Measurements from ENCODE around the gene ALG12.

ALG12 gene

DNA sequence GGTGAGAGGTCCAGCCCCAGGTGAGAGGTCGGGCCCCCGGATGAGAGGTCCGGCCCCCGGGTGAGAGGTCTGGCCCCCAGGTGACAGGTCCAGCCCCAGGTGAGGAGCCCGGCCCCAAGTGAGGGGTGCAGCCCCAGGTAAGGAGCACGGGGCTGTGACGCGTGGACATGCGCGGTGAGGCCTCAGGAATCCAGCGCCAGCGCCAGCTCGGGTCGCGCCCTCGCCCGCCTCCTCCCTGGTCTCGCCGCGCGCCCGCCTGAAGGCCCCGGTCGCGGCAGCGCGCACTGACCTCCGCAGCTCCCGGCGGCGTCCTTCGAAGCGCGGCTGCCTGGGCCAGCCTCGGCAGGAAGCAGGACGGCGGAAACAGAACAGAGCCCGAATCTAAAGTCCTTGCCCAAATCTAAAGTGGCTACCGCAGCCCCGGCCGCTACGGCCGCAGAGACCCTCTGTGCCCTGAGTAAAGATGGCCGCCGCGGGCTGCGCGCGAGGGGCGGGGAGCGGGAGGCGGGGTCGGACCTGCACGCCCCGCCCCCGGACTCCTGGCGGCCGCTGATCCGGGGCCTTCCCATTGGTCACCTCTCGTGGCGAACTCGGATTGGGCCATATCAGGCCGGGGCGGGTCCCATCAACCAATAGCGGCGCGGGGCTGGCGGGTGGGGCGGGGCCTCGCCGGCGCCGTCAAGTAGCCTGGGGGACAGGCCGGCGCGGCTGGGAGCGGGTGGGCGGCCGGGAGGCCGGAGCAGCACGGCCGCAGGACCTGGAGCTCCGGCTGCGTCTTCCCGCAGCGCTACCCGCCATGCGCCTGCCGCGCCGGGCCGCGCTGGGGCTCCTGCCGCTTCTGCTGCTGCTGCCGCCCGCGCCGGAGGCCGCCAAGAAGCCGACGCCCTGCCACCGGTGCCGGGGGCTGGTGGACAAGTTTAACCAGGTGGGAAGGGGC, at the start of gene ALG12, which contains the start of gene CRELD2:
Gene ALG12 (minus strand): TSS at position 465 of the 937 bp plus-strand sequence. CDS start 4,673 bp downstream, outside the sequence.
Gene CRELD2 (plus strand): TSS at position 661 of the 937 bp plus-strand sequence. CDS start 136 bp downstream, at position 797.
- Mint-ChIP-seq H3K27ac (peak within 1 kb of the TSS; percentile 91), H3K27me3 (ENCODE audit: low read depth) (no peaks in the 10 kb centered on the region), H3K36me3 (ENCODE audit: low read depth) (peaks cover 18% of the 10 kb centered on the region), H3K4me1 (ENCODE audit: low read depth) (peaks cover 16% of the 10 kb centered on the region), H3K4me3 (peak within 1 kb of the TSS; percentile 89), H3K9me3 (no peaks in the 10 kb centered on the region)

DNA sequence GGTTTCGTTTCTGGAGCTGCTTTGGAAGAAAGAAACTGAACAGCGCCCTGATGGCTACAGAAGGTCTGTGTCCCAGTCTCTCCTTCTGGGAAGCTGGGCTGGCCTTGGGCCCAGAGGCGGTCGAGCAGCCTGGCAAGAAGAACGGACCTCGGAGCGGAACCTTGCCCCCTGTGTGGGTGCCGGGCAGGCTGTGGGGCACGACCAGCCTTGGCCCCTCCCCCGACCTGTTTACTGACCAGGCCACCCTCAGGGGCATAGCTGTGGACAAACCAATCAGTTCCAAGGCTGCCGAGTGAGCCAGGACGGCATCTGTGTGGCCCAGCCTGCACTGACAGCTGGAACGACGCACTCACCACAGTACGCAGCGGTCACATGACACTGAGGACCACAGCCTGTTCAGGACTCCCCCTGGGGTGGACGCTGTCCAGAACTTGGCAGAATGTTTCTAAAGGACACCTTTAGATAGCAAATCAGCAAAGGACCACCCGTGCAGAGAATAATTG, 49.5 kb upstream of the ALG12 start:
- no peaks in the 10 kb centered on the region for H3K9me3 Mint-ChIP-seq

DNA sequence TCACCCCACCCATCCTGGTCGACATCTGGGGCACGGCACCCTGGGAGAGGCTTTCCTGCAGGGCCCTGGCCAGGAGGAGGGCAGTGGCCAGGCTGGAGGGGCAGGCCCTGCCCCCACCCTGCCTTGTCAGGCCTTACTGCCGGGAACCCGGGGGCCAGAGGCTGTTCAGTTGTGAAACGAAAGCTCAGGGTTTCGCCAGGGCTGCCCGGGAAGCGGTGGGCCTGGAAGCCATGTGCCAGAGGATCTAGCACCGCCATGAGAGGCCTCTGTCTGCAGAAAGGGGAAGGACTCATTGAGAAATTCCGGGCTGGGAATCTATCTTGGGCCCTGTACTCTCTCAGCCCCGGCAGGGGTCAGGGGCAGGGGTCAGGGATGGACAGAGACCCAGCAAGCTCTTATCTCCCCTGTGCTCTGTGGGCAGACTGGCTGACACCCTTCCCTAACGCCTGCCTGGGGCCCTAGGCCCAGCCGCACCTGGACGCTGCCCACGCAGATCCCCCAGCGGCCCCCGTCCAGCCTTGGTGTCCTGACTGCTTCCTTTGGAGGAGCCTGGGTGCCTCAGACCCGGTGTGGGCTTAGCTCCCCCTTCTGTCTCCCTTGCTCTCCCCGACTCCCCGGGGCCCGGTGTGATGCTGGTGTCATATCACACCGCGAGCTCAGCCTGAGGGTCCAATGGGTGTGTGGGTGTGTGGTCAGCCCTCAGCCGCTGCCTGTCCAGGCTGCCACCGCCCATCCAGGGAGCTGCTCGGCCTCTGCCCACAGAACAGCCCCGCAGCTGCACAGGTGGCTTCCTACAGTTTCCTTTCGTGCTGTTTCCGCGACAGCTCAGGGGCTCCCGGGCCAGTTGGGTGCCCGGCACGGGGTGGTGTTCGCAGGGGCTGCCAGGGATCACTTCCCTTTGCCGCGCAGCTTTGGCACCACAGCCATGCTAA, 48.8 kb upstream of the ALG12 start:
- H3K27ac Mint-ChIP-seq, result peak overlapping the region; percentile 49
- no peaks in the 10 kb centered on the region for H3K9me3 Mint-ChIP-seq
- no peak overlapping the region for H3K4me3 Mint-ChIP-seq
- H3K36me3 Mint-ChIP-seq (ENCODE audit: low read depth), result peaks cover 16% of the 10 kb centered on the region
- H3K4me1 Mint-ChIP-seq (ENCODE audit: low read depth), result peaks cover 22% of the 10 kb centered on the region
- H3K27me3 Mint-ChIP-seq (ENCODE audit: low read depth), result no peaks in the 10 kb centered on the region

More for the DNA sequence above, 49.5 kb upstream of the ALG12 start:
- H3K27ac Mint-ChIP-seq, result peak overlapping the region; percentile 49
- no peak overlapping the region for H3K4me3 Mint-ChIP-seq
- peaks cover 13% of the 10 kb centered on the region for H3K36me3 Mint-ChIP-seq (ENCODE audit: low read depth)
- no peaks in the 10 kb centered on the region for H3K27me3 Mint-ChIP-seq (ENCODE audit: low read depth)
- peaks cover 22% of the 10 kb centered on the region for H3K4me1 Mint-ChIP-seq (ENCODE audit: low read depth)

DNA sequence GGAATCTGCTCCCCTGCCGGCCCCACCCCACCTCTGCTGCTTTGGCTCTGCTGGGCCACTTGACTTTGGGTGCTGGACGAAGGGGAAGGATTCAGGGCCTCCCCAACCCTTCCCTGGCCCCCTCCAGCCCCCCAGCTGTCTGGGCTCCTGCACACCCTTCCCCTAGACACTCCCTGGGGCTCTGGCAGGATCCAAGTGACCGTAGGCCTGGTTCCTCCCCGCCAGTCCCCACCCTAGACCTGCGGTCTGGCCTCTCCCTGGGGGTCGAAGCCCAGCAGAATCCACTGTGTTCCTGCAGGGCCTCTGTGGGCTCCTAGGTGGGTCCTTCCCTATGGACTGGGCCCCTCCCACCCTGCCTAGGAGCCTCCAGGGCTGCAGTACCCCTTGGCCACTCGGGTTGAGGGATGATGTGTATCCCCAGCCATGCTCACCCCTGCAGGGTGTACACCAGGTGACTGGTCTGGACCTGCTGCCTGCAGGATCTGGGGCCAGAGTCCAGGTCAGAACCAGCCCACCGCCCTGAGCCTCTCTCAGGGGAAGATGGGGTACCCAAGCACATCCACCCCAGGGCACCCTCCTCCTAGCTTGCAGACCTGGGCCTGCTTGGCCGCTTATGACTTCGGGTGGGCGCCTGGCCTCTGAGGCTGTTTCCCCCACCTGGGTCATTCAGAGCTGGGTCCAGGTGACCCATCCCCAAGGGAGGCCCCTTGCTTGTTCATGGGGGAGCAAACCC, 48.0 kb upstream of the ALG12 start:
- H3K4me3 Mint-ChIP-seq, result no peak overlapping the region
- H3K4me1 Mint-ChIP-seq (ENCODE audit: low read depth), result peaks cover 22% of the 10 kb centered on the region
- H3K27ac Mint-ChIP-seq, result no peak overlapping the region
- peaks cover 22% of the 10 kb centered on the region for H3K36me3 Mint-ChIP-seq (ENCODE audit: low read depth)
- H3K27me3 Mint-ChIP-seq (ENCODE audit: low read depth), result no peaks in the 10 kb centered on the region
- no peaks in the 10 kb centered on the region for H3K9me3 Mint-ChIP-seq

DNA sequence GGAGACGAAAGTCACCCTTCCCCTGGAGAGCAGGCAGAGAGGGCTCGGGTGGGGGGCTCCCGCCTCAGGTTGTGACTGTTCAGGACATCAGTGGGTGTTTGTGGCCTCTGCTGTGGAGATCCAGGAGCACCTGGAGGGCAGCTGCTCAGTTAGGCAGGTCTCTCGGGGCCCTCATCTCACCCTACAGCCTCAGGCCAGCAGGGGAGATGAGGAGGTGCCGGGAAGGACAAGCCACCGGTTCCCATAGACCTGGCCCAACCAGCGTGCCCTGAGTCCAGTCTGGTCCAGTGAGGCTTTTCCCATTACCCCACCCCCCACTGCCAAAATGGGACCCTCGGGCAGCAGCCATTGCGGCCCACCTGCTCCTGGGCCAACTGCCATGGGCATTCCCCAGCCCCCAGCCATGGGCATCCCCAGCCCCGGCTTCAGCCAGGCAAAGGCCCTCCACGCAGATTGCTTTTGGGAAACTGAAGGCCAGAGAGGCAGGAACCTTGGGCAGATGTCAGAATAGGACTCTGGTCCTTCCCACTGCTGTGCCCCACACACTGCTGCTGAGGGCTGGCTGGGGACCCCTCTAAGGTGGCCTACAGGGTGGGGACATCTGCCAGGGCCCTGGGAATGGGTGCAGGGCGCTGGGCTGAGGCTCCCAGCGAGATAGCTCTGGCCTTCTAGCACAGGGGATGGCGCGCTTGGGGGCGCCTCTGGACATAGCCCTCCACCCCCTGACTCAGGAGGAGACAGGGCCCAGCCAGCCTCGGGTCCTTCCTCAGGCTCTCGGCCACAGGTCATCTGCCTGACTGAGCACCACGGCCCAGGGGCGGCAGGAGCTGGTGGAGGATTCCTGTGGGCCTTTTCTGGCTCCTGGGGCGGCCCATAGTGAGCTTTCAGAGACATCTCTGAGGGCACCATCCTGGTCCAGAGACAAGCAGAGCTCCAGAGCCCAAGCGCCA, 47.1 kb upstream of the ALG12 start:
- peaks cover 22% of the 10 kb centered on the region for H3K36me3 Mint-ChIP-seq (ENCODE audit: low read depth)
- H3K4me3 Mint-ChIP-seq, result no peak overlapping the region
- H3K9me3 Mint-ChIP-seq, result no peaks in the 10 kb centered on the region
- no peaks in the 10 kb centered on the region for H3K27me3 Mint-ChIP-seq (ENCODE audit: low read depth)
- no peak overlapping the region for H3K27ac Mint-ChIP-seq
- H3K4me1 Mint-ChIP-seq (ENCODE audit: low read depth), result peaks cover 15% of the 10 kb centered on the region

DNA sequence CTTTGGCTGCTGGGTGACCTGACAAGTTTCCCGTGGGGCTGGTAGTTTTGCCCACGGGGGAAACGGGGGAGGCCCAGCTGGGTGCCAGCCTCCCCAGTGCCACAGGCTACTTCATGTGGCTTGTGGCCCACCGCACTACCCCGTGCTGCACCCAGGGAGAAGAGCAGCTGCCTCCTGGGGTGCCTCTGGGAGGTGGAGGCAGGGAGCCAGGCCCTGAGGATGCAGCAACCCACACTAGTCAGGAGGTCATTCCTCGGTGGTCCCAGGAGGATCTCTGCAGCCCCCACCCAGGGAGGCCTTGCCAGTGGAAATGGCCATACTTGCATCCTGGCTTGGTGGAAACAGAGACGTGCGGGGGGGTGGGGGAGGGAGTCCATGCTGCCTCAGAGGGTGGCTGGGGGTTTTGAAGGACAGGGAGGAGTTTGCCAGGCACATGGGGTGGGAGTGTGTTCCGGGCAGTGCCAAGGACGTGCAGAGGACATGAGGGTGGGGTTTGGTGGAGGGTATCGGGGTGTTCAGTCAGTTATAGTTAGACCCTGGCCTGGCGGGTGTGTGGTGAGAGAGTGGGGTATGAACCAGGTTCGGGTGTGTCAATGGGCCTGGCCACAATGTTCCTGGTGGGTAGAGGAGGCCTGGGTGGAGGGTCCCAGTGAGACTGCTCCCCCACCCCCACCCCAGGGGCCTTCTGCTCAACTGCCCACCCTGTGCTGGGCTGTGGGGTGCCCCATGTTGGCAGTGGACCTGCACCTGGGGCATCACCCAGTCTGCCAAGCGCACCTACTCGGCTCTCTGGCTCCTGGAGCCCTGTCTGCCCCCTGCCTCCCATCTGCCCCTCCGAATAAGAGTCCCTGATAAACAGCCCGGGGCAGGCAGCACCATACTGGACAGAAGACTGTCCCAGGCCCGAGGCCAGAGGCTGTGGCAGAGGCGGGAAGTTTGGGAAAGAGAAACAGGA, 46.2 kb upstream of the ALG12 start:
- peak overlapping the region; percentile 76 for H3K4me3 Mint-ChIP-seq
- H3K4me1 Mint-ChIP-seq (ENCODE audit: low read depth), result peaks cover 17% of the 10 kb centered on the region
- peak overlapping the region; percentile 82 for H3K27ac Mint-ChIP-seq
- H3K36me3 Mint-ChIP-seq (ENCODE audit: low read depth), result peaks cover 22% of the 10 kb centered on the region
- no peaks in the 10 kb centered on the region for H3K27me3 Mint-ChIP-seq (ENCODE audit: low read depth)
- H3K9me3 Mint-ChIP-seq, result no peaks in the 10 kb centered on the region

DNA sequence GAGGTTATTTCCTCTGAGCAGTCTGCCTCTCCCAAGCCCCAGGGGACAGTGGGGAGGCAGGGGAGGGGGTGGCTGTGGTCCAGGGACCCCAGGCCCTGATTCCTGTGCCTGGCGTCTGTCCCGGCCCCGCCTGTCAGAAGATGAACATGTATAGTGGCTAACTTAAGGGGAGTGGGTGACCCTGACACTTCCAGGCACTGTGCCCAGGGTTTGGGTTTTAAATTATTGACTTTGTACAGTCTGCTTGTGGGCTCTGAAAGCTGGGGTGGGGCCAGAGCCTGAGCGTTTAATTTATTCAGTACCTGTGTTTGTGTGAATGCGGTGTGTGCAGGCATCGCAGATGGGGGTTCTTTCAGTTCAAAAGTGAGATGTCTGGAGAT, 45.4 kb upstream of the ALG12 start:
- H3K27ac Mint-ChIP-seq, result peak overlapping the region; percentile 82
- peak overlapping the region; percentile 76 for H3K4me3 Mint-ChIP-seq
- H3K27me3 Mint-ChIP-seq (ENCODE audit: low read depth), result no peaks in the 10 kb centered on the region
- H3K36me3 Mint-ChIP-seq (ENCODE audit: low read depth), result peaks cover 22% of the 10 kb centered on the region
- no peaks in the 10 kb centered on the region for H3K9me3 Mint-ChIP-seq
- H3K4me1 Mint-ChIP-seq (ENCODE audit: low read depth), result peaks cover 21% of the 10 kb centered on the region

DNA sequence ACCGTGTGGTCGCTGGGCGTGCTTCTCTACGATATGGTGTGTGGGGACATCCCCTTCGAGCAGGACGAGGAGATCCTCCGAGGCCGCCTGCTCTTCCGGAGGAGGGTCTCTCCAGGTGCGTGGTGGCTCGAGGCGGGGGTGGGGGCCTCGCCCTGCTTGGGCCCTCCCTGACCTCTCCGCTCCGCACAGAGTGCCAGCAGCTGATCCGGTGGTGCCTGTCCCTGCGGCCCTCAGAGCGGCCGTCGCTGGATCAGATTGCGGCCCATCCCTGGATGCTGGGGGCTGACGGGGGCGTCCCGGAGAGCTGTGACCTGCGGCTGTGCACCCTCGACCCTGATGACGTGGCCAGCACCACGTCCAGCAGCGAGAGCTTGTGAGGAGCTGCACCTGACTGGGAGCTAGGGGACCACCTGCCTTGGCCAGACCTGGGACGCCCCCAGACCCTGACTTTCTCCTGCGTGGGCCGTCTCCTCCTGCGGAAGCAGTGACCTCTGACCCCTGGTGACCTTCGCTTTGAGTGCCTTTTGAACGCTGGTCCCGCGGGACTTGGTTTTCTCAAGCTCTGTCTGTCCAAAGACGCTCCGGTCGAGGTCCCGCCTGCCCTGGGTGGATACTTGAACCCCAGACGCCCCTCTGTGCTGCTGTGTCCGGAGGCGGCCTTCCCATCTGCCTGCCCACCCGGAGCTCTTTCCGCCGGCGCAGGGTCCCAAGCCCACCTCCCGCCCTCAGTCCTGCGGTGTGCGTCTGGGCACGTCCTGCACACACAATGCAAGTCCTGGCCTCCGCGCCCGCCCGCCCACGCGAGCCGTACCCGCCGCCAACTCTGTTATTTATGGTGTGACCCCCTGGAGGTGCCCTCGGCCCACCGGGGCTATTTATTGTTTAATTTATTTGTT, 44.8 kb upstream of the ALG12 start:
- Mint-ChIP-seq H3K27me3 (ENCODE audit: low read depth) (no peaks in the 10 kb centered on the region), H3K4me3 (peak overlapping the region; percentile 76), H3K9me3 (no peaks in the 10 kb centered on the region), H3K36me3 (ENCODE audit: low read depth) (peaks cover 22% of the 10 kb centered on the region), H3K4me1 (ENCODE audit: low read depth) (peaks cover 21% of the 10 kb centered on the region), H3K27ac (peak overlapping the region; percentile 82)

DNA sequence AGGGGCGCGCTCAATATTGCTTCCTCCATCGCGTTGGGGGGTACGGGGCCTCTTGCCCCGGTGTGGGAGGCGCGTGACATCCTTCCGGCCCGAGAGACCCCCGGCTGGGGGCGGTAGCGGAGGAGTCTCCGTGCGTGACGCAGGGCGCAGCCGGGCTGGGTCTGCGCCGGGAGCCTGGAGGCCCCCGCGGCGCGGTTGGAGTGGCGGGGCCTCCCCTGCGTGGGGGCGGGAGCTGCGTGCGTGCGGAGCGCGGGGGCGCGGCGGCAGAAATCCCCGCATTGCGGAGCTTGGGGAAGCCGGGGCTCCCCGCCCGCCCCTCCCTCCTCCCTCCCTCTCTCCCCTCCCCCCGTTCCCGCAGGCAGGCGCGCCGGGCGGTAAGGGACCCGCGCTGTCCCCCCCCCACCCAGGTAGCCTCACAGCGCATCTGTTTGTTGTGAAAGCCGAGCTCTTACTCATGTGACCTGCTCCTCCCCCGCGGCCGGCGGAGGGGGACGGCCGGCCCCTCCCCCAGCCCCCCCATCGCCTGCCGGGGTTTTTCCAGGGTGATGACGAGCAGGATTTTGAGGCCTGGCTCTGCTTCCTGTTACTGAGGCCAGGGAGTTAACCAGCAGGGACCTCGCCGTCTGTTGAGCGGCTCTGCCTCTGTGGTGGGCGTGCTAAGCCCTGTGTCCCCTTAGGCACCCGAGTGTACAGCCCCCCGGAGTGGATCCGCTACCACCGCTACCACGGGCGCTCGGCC, 43.9 kb upstream of the ALG12 start:
- Mint-ChIP-seq H3K27me3 (ENCODE audit: low read depth) (no peaks in the 10 kb centered on the region), H3K4me1 (ENCODE audit: low read depth) (peaks cover 21% of the 10 kb centered on the region), H3K4me3 (peak overlapping the region; percentile 88), H3K9me3 (no peaks in the 10 kb centered on the region), H3K27ac (peak overlapping the region; percentile 90), H3K36me3 (ENCODE audit: low read depth) (peaks cover 22% of the 10 kb centered on the region)

DNA sequence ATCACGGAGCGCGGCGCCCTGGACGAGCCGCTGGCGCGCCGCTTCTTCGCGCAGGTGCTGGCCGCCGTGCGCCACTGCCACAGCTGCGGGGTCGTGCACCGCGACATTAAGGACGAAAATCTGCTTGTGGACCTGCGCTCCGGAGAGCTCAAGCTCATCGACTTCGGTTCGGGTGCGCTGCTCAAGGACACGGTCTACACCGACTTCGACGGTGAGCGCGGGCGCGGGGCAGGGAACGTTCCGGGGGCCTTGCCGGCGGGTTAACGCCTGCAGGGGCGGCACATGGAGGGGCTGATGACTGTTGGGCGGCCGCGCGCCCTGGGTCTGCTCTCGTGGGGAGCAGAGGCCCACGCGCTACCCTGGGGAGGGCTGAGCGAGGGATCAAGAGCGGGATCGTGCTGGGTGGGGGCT, 43.4 kb upstream of the ALG12 start:
- peaks cover 22% of the 10 kb centered on the region for H3K4me1 Mint-ChIP-seq (ENCODE audit: low read depth)
- no peaks in the 10 kb centered on the region for H3K27me3 Mint-ChIP-seq (ENCODE audit: low read depth)
- peak overlapping the region; percentile 90 for H3K27ac Mint-ChIP-seq
- H3K9me3 Mint-ChIP-seq, result no peaks in the 10 kb centered on the region
- peaks cover 22% of the 10 kb centered on the region for H3K36me3 Mint-ChIP-seq (ENCODE audit: low read depth)
- H3K4me3 Mint-ChIP-seq, result peak overlapping the region; percentile 88

DNA sequence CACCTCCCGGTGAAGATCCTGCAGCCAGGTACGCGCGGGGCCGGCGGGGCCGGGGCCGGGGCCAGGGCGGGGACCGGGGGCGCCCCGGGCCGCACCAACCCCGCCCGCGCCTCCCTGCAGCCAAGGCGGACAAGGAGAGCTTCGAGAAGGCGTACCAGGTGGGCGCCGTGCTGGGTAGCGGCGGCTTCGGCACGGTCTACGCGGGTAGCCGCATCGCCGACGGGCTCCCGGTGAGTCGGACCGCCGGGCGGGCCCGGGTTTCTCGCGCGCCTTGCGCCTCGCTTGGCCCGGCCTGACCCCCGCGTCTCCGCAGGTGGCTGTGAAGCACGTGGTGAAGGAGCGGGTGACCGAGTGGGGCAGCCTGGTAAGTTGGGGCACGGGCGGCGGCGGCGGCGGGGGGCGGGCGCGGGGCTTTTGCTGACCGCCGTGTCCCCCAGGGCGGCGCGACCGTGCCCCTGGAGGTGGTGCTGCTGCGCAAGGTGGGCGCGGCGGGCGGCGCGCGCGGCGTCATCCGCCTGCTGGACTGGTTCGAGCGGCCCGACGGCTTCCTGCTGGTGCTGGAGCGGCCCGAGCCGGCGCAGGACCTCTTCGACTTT, 42.9 kb upstream of the ALG12 start:
- no peaks in the 10 kb centered on the region for H3K27me3 Mint-ChIP-seq (ENCODE audit: low read depth)
- H3K4me1 Mint-ChIP-seq (ENCODE audit: low read depth), result peaks cover 19% of the 10 kb centered on the region
- H3K4me3 Mint-ChIP-seq, result peak overlapping the region; percentile 88
- H3K27ac Mint-ChIP-seq, result peak overlapping the region; percentile 90
- no peaks in the 10 kb centered on the region for H3K9me3 Mint-ChIP-seq
- peaks cover 22% of the 10 kb centered on the region for H3K36me3 Mint-ChIP-seq (ENCODE audit: low read depth)
